ENCODE results near the gene WDR27. TPM values are rescaled to one million over a fixed set of nuclear protein-coding genes. Genes with fewer than 3 reads are reported as not detected.

Gene WDR27
- polyA plus RNA-seq (2012; ENCODE audit: insufficient read length, low read depth): 47.4 TPM

DNA sequence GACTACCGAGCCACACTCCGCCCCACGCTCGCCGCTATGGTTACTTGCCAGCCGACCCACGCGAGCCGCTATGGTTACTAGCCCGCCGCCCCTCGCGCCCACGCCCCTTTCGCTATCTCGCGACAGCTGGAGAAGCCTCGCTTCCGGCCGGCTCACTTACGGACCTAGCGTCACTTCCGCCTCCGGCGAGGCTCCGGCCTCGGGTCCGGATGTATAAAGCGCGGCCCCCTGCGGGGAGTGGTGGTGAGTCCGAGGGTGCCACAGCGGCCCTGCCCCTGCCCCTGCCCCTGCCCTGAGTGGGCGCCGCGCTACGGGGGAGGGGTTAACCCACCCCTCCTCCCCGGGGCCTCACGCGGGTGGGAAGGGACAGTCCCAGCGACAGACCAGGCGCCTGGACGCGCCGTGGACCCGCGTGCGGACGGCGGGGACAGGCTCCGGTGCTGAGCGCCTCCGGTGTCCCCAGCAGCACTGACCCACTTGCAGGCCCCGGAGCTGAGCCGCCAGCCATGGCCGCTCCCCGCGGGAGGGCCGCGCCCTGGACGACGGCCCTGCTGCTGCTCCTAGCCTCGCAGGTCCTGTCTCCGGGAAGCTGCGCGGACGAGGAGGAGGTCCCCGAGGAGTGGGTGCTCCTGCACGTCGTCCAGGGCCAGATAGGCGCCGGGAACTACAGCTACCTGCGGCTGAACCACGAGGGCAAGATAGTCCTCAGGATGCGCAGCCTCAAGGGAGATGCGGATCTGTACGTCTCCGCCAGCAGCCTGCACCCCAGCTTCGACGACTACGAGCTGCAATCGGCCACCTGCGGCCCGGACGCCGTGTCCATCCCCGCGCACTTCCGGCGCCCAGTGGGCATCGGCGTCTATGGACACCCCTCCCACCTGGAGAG, at the start of gene WDR27, which contains the start of gene C6orf120:
TSS of gene WDR27 (minus strand) at position 76 of the 886 bp plus-strand sequence. CDS start 13,024 bp downstream, outside the sequence.
TSS of gene C6orf120 (plus strand) at position 173 of the 886 bp plus-strand sequence. CDS start at position 507, 334 bp downstream.
- peak; percentile 92; the same call in 1 of the 2 replicates for TF ChIP-seq TAF1 (IDR thresholded peaks at IDR 0.05; ENCODE audit: borderline replicate concordance, insufficient read depth, low read length)
- peak in 1 of 2 experiments; percentile 42; a peak in 3 of 4 replicates for TF ChIP-seq REST (IDR thresholded peaks at IDR 0.05; ENCODE audit: insufficient read depth in 1 of 2, low read depth in 2 of 2, low read length in 2 of 2)
- peak; percentile 83; the same call in 1 of the 2 replicates for TF ChIP-seq POLR2AphosphoS5 (IDR thresholded peaks at IDR 0.05; ENCODE audit: low read depth, low read length)
- TF ChIP-seq FOXP2 (optimal IDR thresholded peaks at IDR 0.05; ENCODE audit: borderline replicate concordance, extremely low read depth, extremely low read length, insufficient read depth): peak; percentile 10
- TF ChIP-seq SIN3A (IDR thresholded peaks at IDR 0.05; ENCODE audit: borderline replicate concordance, insufficient read depth, low read length): peak; percentile 94

- TF ChIP-seq REST (IDR thresholded peaks at IDR 0.05; ENCODE audit: insufficient read depth in 1 of 2, low read depth in 2 of 2, low read length in 2 of 2) (no peak), FOXP2 (optimal IDR thresholded peaks at IDR 0.05; ENCODE audit: borderline replicate concordance, extremely low read depth, extremely low read length, insufficient read depth) (no peak), POLR2AphosphoS5 (IDR thresholded peaks at IDR 0.05; ENCODE audit: low read depth, low read length) (no peak), TAF1 (IDR thresholded peaks at IDR 0.05; ENCODE audit: borderline replicate concordance, insufficient read depth, low read length) (no peak), SIN3A (IDR thresholded peaks at IDR 0.05; ENCODE audit: borderline replicate concordance, insufficient read depth, low read length) (no peak)
Observed at GRCh38 chr6:169746556-169746955, 44.7 kb upstream of the WDR27 start.

DNA sequence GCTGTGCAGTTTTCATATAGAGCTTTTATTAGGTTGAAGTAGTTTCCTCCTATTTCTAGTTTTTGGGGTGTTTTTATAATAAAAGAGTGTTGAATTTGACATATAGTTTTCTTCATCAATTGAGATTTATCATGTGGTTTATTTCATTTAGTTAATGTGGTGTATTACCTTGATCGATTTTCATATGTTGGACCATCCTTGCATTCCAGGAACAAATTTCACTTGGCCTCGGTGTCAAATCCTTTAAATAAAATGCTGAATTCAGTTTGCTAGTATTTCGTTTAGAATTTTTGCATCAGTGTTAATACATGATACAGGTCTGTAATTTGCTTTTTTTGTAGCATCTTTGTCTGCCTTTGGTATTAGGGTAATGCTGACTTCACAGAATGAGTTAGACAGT, 43.6 kb upstream of the WDR27 start:
- TF ChIP-seq TAF1 (IDR thresholded peaks at IDR 0.05; ENCODE audit: borderline replicate concordance, insufficient read depth, low read length) (no peak), SIN3A (IDR thresholded peaks at IDR 0.05; ENCODE audit: borderline replicate concordance, insufficient read depth, low read length) (no peak), REST (IDR thresholded peaks at IDR 0.05; ENCODE audit: insufficient read depth in 1 of 2, low read depth in 2 of 2, low read length in 2 of 2) (no peak), FOXP2 (optimal IDR thresholded peaks at IDR 0.05; ENCODE audit: borderline replicate concordance, extremely low read depth, extremely low read length, insufficient read depth) (no peak)

GRCh38 chr6:169741344-169741743, 39.5 kb upstream of the WDR27 start:
- no peak for TF ChIP-seq TAF1 (IDR thresholded peaks at IDR 0.05; ENCODE audit: borderline replicate concordance, insufficient read depth, low read length)
- TF ChIP-seq POLR2AphosphoS5 (IDR thresholded peaks at IDR 0.05; ENCODE audit: low read depth, low read length): no peak
- TF ChIP-seq FOXP2 (optimal IDR thresholded peaks at IDR 0.05; ENCODE audit: borderline replicate concordance, extremely low read depth, extremely low read length, insufficient read depth): no peak
- TF ChIP-seq SIN3A (IDR thresholded peaks at IDR 0.05; ENCODE audit: borderline replicate concordance, insufficient read depth, low read length): no peak
- TF ChIP-seq REST (IDR thresholded peaks at IDR 0.05; ENCODE audit: insufficient read depth in 1 of 2, low read depth in 2 of 2, low read length in 2 of 2): no peak
